ENCODE results near the gene CSMD2.

CSMD2 gene

GRCh38 chr1:33844166-33844565, 320.9 kb downstream of the CSMD2 start:
- DNase-seq, result no peak

GRCh38 chr1:33842348-33842747, 322.7 kb downstream of the CSMD2 start:
- DNase-seq, result no peak

- no peak for DNase-seq
These were observed 323.5 kb downstream of the CSMD2 start for GRCh38 chr1:33841494-33841893.

GRCh38 chr1:33837635-33838034, 327.4 kb downstream of the CSMD2 start:
- no peak for DNase-seq

GRCh38 chr1:33836911-33837310, 328.1 kb downstream of the CSMD2 start:
- no peak for DNase-seq

GRCh38 chr1:33828654-33829053, 336.4 kb downstream of the CSMD2 start:
- DNase-seq, result no peak

- DNase-seq, result no peak
These were observed 337.0 kb downstream of the CSMD2 start for GRCh38 chr1:33828059-33828458.

- DNase-seq, result no peak
These were observed 338.3 kb downstream of the CSMD2 start for GRCh38 chr1:33826711-33827110.

GRCh38 chr1:33826311-33826710, 338.7 kb downstream of the CSMD2 start:
- DNase-seq, result no peak

- no peak for DNase-seq
These were observed 339.5 kb downstream of the CSMD2 start for GRCh38 chr1:33825506-33825905.

- no peak for DNase-seq
These were observed 340.1 kb downstream of the CSMD2 start for GRCh38 chr1:33824971-33825370.

GRCh38 chr1:33824321-33824720, 340.7 kb downstream of the CSMD2 start:
- no peak for DNase-seq

GRCh38 chr1:33823830-33824229, 341.2 kb downstream of the CSMD2 start:
- DNase-seq, result no peak

GRCh38 chr1:33823401-33823800, 341.6 kb downstream of the CSMD2 start:
- DNase-seq, result no peak

GRCh38 chr1:33822396-33822795, 342.6 kb downstream of the CSMD2 start:
- DNase-seq, result no peak

- no peak for DNase-seq
These were observed 343.7 kb downstream of the CSMD2 start for GRCh38 chr1:33821291-33821690.

- DNase-seq, result no peak
These were observed 344.2 kb downstream of the CSMD2 start for GRCh38 chr1:33820804-33821203.

- no peak for DNase-seq
These were observed 345.1 kb downstream of the CSMD2 start for GRCh38 chr1:33819913-33820311.

GRCh38 chr1:33819290-33819912, 345.6 kb downstream of the CSMD2 start:
- DNase-seq, result no peak

- no peak for DNase-seq
These were observed 347.0 kb downstream of the CSMD2 start for GRCh38 chr1:33818071-33818470.

- DNase-seq, result no peak
These were observed 350.0 kb downstream of the CSMD2 start for GRCh38 chr1:33815061-33815460.

- DNase-seq, result no peak
These were observed 350.9 kb downstream of the CSMD2 start for GRCh38 chr1:33814166-33814565.

- no peak for DNase-seq
These were observed 354.5 kb downstream of the CSMD2 start for GRCh38 chr1:33810571-33810970.

- DNase-seq, result no peak
These were observed 359.0 kb downstream of the CSMD2 start for GRCh38 chr1:33805988-33806387.

- no peak for DNase-seq
These were observed 362.8 kb downstream of the CSMD2 start for GRCh38 chr1:33802268-33802667.

- DNase-seq, result no peak
These were observed 367.2 kb downstream of the CSMD2 start for GRCh38 chr1:33797849-33798248.
